ENCODE results near the gene ERGIC1.

The ERGIC1 gene

GRCh38 chr5:172953776-172954675 lies 120.0 kb downstream of the ERGIC1 start:
- peak; percentile 96 for DNase-seq

- peak; percentile 40 for DNase-seq
These were observed 120.7 kb downstream of the ERGIC1 start for GRCh38 chr5:172954751-172955159.

GRCh38 chr5:172956228-172956627 lies 122.2 kb downstream of the ERGIC1 start:
- DNase-seq, result no peak

GRCh38 chr5:172956936-172957335 lies 122.9 kb downstream of the ERGIC1 start:
- no peak for DNase-seq

GRCh38 chr5:172957458-172957857 lies 123.4 kb downstream of the ERGIC1 start:
- DNase-seq, result no peak

GRCh38 chr5:172958331-172959046 lies 124.4 kb downstream of the ERGIC1 start:
- peak; percentile 69 for DNase-seq

- no peak for DNase-seq
These were observed 126.1 kb downstream of the ERGIC1 start for GRCh38 chr5:172959824-172960799.

GRCh38 chr5:172969921-172970320 lies 135.9 kb downstream of the ERGIC1 start:
- DNase-seq, result no peak

- no peak for DNase-seq
These were observed 137.4 kb downstream of the ERGIC1 start for GRCh38 chr5:172971482-172971881.

- no peak for DNase-seq
These were observed 138.5 kb downstream of the ERGIC1 start for GRCh38 chr5:172972552-172972951.

GRCh38 chr5:172973127-172973916 lies 139.3 kb downstream of the ERGIC1 start:
- peak; percentile 63 for DNase-seq

- DNase-seq, result no peak
These were observed 139.9 kb downstream of the ERGIC1 start for GRCh38 chr5:172973931-172974330.

GRCh38 chr5:172975289-172975688 lies 141.2 kb downstream of the ERGIC1 start:
- no peak for DNase-seq

- DNase-seq, result no peak
These were observed 145.7 kb downstream of the ERGIC1 start for GRCh38 chr5:172979778-172980177.

GRCh38 chr5:172981931-172982330 lies 147.9 kb downstream of the ERGIC1 start:
- no peak for DNase-seq

GRCh38 chr5:172983542-172984243 lies 149.6 kb downstream of the ERGIC1 start, which contains the start of gene ATP6V0E1:
ATP6V0E1 (plus strand) TSS chr5:172983771; CDS start chr5:172983861, 90 bp downstream.
- peak; percentile 91 for DNase-seq

GRCh38 chr5:172984244-172984953 lies 150.3 kb downstream of the ERGIC1 start:
- DNase-seq, result peak; percentile 86

GRCh38 chr5:172985596-172985995 lies 151.5 kb downstream of the ERGIC1 start:
- DNase-seq, result no peak

GRCh38 chr5:172988276-172988675 lies 154.2 kb downstream of the ERGIC1 start:
- DNase-seq, result no peak

GRCh38 chr5:172990776-172991175 lies 156.7 kb downstream of the ERGIC1 start:
- DNase-seq, result no peak
